Fibroblast of villous mesenchyme (primary cell): ENCODE measurements around the gene ICAM2. TPM values are rescaled to one million over a fixed set of nuclear protein-coding genes. Genes with fewer than 3 reads are reported as not detected.
A peak's percentile ranks its signal among the peaks of the same experiment; 100 is the strongest.
"Not testable (repeated sequence)": the region's sequence is repeated elsewhere in the genome, so short reads cannot be mapped to it uniquely, and the experiment has no call there.

Experiments used
- DNase-seq: peaks from one replicate; pipeline ENCODE4 v3.0.0-alpha.2; 2010; ENCODE audit warnings: low read depth
- H3K4me3 ChIP-seq: 2 replicates; pipeline ENCODE4 v1.5.1; 2011; ENCODE audit warnings: low read depth, mild to moderate bottlenecking, low read length
- total RNA-seq: library from RNA; depleted of rRNA; stranded (reverse); fragments of >200 nt; gene quantifications from 2 replicates; pipeline ENCODE4 v1.2.3, GENCODE V29; 2012
- TF ChIP-seq, protein P1 (sequence below): IDR thresholded peaks from 2 replicates; pipeline ENCODE4 v1.5.1; 2012; ENCODE audit warnings: low read depth, mild to moderate bottlenecking, low read length; ENCODE audit not compliant: insufficient read depth

Gene ICAM2
- total RNA-seq, 1 donor, result 1.7 TPM

DNA sequence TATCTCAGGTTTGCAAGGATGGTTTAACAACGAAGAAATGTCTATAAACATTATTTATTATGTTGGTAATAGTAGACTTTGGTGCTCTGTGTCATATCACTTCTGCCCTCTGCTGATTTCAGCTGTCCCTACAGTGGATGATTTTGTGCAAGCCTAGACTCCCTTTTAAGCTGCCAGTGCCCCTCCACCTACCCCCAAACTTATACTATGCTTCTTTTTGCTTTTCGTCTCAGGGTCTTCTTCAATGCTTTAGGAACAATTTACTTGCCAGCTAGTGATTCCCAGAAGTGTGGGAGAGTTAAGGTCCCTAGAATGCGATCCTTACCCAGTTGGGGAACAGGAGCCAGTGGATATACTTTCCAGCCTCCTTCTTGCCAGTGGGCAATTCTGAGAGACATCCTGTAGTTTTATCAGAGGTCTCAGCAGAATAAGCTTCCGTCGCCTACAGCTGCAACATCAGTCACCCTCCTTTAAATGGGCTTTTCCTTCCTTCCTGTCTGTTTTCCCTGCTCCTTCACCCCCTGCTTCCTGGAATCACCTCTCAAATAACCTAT is 4.1 kb downstream of the ICAM2 start:
- H3K4me3 ChIP-seq, result no peak overlapping the region
- TF ChIP-seq, protein P1, sequence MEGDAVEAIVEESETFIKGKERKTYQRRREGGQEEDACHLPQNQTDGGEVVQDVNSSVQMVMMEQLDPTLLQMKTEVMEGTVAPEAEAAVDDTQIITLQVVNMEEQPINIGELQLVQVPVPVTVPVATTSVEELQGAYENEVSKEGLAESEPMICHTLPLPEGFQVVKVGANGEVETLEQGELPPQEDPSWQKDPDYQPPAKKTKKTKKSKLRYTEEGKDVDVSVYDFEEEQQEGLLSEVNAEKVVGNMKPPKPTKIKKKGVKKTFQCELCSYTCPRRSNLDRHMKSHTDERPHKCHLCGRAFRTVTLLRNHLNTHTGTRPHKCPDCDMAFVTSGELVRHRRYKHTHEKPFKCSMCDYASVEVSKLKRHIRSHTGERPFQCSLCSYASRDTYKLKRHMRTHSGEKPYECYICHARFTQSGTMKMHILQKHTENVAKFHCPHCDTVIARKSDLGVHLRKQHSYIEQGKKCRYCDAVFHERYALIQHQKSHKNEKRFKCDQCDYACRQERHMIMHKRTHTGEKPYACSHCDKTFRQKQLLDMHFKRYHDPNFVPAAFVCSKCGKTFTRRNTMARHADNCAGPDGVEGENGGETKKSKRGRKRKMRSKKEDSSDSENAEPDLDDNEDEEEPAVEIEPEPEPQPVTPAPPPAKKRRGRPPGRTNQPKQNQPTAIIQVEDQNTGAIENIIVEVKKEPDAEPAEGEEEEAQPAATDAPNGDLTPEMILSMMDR, result peak; percentile 14
- DNase-seq, result no peak

DNA sequence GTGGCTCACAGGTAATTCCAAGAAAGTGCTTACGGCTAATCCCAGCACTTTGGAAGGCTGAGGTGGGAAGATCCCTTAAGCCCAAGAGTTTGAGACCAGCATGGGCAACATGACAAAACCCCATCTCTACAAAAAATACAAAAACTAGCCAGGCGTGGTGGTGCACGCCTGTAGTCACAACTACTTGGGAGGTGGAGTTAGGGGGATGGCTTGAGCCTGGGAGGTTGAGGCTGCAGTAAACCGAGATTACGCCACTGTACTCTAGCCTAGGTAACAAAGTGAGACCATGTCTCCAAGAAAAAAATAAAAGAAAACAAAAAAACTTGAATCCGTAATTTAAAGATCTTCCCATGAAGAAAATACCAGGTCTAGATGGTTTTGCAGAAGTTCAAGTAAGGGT is 5.0 kb downstream of the ICAM2 start:
- TF ChIP-seq, protein P1, result no peak
- H3K4me3 ChIP-seq, result no peak overlapping the region
- DNase-seq, result no peak

- H3K4me3 ChIP-seq, result no peak overlapping the region
- no peak for DNase-seq
- TF ChIP-seq, protein P1, result no peak
These were observed 10.6 kb downstream of the ICAM2 start for GRCh38 chr17:64009571-64010402.

DNA sequence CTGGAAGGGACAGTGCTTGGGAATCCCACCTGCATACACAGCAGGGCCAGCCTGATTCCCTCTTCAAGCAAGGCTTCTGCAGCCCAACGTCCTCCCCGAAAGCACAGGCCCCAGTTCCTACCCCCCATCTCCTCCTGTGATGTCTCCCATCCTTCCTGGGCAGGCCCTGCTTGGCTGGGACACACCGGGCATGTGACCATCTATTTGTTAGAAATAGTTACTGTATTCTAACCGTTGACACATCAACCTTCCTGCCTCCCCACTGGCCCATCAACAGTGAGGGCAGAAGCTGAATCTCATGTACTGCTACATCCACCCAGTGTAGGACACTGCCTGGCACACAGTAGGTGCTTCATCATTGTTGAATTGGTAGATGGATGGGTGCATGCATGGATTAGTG is 11.6 kb downstream of the ICAM2 start:
- DNase-seq, result no peak
- TF ChIP-seq, protein P1, result no peak
- no peak overlapping the region for H3K4me3 ChIP-seq

DNA sequence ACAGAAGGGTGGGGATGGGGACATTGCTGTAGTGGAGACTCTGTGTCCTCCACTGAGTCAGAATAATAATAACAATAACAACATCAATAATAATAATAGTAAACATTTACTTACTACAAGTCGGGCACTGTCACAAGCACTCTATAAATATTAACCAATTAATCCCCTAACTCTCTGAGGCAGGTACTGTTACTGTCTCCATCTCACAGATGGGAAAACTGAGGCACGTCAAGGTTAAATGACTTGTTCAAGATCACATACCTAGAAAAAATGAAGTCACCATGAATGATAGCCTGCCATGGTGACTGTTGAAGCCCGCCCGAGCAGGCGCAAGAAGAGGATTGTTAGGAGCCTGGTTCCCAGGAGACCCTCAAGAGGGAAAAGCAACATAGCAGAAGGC is 12.1 kb downstream of the ICAM2 start:
- TF ChIP-seq, protein P1, result no peak
- H3K4me3 ChIP-seq, result no peak overlapping the region
- no peak for DNase-seq

GRCh38 chr17:64007838-64008282 is 12.6 kb downstream of the ICAM2 start:
- TF ChIP-seq, protein P1, result no peak

DNA sequence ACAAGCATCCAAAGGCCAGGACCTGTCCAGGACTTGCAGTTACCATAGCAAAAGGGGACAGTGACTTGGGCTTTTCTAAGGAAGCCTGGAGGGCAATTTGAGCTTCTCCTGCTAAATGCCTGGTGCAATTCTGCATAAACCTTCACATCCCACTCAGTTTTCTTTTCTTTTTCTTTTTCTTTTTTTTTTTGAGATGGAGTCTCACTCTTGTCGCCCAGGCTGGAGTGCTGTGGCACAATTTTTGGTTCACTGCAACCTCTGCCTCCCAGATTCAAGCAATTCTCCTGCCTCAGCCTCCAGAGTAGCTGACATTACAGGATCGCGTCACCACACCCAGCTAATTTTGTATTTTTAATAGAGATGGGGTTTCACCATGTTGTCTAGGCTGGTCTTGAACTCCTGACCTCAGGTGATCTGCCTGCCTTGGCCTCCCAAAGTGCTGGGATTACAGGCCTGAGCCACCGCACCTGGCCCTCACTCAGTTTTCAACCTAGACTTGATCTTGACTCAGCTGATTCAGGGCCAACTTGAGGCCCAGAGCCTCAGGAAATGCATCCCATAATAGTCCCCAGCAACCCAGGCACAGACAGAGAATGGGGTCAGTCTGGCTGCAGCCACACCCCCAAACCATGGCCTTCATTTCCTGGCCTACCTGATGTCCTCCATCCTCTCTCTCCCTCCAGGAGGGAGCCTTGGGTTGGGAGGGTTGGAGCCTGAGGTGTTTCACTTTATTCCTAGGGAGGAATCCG is 13.2 kb downstream of the ICAM2 start:
- not testable (repeated sequence) for DNase-seq, H3K4me3 ChIP-seq

More at GRCh38 chr17:64007838-64008282, 12.6 kb downstream of the ICAM2 start:
- no peak for DNase-seq
- no peak overlapping the region for H3K4me3 ChIP-seq
